GM18907 (cell line): ENCODE measurements around the gene CDC5L.
"Not testable (repeated sequence)": the region's sequence is repeated elsewhere in the genome, so short reads cannot be mapped to it uniquely, and the experiment has no call there.

Experiments
- ATAC-seq: cut with Tn5 transposase; IDR thresholded peaks from one replicate; pipeline ENCODE4 v1.9.1; 2021; ENCODE audit warnings: mild to moderate bottlenecking, moderate library complexity; ENCODE audit not compliant: unreplicated experiment

CDC5L gene

DNA sequence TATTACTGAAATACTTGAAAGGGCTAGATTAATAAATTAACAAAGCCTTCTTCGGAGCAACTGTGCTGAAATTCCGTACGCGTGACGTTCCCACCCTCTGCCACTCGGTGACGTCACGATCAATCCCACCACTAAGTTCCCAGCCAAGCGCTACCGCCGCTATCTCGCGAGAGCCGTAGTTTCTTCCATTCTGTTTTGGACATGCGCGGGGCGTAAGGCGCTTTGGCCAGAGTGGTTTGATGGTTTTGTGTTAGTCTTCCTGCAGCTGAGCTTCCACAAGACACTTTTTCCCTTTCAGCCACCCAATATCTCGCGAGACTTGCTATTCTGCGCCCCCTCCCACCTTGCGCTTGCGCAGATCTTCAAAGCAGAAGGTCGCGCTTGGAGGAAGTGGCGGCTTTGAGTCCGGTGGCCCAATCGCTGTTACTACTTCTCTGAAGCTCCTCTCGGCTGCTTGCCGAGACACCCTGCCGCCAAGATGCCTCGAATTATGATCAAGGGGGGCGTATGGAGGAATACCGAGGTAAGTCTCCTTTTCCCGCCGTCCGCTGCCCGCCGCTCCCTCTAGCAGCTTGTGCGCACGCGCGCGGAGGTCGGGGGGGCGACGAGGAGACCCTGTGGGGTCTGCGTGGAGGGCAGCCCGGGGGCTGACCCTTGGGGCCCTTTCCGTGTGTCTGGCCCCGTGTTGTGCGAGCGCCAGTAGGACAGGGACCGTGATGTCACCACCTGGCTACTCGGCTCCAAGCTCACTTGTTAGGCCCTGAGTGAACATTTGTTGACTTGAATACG lies at the start of gene CDC5L:
CDC5L (plus strand) TSS at position 361 of the 789 bp plus-strand sequence; CDS start at position 479, 118 bp downstream.
- peak; percentile 87 for ATAC-seq

DNA sequence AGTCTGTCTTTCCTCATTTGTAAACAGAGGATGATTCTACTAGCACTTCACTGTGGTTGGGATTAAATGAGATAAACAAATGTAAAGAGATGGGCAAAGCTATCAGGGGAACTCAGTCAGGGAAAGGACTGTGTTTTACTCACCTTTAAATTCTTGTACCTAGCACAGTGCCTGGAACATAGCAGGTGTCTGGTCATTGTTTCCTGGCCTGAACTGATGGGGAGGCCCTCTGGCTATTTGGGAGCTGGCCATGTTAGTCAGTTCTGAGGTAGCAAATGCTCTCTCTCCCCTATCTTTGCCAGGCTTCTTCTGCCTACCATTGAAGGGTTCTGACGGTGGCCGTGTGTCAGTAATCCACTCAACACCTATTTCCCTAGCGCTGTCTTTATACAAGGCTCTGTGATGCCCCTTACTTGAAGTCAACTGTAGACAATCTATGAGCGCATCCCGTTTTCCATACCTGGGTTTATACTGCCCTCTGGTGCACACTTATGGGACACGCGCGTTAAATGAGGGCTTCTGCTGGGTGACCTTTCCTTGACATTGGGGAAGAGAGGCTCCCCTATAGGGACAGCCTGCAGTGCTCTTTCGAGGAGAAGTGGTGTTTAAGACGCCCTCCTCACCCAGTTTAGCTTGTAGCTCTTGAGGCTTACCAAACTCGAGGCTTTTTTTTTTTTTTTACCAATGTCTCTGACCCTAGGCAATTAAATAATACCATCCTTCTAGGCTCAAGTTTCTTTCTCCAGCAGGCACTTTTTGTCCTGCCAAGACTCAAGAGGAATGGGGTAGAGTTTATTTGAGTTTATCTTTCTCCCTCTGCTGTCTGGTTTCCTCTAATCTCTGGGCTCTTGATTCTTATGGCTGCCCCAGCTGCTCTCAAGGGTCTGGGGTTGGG lies 49.0 kb upstream of the CDC5L start:
- ATAC-seq, result peak; percentile 61

DNA sequence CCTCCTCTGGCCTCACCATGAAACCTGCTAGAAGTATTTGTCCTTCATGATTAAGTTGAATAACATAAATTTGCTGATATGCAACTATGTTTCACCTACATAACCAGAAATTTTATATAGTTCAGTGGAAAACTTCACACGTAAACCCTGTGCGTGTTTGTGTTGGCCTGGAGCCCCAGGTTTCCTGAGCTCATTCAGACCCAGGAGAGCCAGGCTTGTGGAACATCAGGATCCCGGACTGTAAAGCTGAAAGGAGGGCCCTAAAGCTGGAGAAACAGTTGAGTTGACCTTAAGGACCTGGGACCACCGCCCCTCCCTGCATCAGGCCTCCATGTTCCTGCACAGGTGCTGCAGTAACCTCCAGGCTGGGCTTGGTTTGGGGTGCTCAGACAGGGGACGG lies 48.2 kb upstream of the CDC5L start:
- ATAC-seq, result no peak

DNA sequence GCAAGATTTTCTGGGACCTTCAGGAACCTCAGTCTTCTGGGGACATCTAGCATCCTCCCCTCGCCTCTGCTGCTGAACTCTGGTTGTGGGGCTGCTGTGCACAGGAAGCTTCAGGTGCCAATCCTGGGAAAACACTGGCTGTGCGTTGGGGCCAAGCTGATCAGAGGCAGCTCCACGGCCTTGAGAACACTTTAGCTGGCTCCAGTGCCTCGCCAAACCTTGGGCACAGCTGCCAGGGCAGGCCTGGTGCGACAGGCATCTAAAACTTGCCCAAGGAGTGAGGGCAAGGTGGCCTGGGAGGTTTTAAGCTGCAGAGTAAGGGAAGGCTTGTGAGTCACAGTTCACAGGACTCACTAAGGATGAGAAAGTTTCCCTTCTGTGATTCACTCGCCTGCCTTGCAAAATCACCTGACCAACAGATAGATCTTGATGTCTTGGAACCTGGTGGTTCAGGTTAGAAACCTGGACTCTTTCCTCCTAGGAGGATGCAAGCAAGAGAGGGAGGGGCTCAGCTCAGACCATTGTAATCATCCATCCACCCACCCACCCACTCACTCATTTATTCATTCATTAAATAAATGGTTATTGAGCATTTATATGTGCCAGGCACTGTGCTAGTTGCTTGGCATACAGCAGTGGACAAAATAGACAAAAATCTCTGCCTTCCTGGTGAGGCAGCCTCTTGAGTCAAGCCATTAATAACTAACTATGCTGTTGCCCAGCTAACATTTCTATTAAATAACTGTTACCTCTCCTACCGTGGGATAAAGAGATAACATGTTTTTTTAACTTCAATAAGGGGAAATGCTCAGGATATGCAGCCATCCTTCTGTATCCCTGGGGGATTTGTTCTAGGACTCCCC lies 47.5 kb upstream of the CDC5L start:
- no peak for ATAC-seq

DNA sequence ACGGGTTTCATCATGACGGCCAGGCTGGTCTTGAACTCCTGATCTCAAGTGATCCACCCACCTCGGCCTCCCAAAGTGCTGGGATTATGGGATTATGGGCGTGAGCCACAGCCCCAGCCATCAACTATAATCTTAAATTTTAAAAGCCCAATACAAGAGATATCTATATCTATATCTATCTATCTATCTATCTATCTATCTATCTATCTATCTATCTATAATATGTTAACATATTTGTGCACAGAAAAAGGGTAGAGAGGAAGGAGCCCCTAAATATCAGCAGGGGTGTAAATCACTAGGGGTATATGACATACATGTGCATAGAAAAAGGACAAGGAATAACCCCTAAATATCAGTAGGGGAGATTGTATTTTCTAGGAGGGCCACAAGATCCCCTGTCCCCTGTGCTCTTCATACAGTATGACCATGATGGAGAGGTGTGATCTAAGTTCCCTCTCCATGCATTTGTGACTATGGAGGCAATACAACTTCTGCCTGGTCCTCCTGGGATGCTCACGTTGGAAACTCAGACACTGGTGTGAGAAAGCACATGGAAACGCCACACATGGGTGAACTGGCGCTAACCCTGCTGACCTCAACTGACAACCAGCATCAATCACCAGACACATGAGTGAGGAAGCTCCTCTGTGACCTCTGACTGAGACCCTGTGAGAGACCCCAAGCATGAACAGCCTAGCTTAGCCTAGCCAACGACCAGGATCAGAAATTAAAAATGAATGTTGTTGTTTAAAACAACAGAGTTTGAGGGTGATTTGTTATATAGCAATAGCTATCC lies 46.2 kb upstream of the CDC5L start:
- no peak for ATAC-seq

DNA sequence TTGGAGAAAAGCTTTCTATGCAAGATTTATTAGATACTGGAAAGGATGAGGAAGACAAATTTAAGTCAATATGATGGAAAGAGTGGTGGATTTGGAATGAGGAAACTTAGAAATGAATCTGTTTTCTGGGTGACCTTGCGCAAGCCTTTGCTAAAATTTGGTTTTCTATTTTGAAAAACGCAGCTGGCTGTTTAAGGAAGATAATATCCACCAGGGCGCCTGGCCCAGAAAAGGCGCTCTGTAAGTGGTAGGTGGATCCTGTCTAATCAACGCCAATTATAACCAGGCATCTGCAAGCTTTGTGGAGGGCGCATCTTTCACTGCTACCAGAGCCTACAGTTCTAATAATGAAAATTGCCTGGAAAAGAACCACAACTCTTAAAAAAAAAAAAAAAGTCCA lies 45.5 kb upstream of the CDC5L start:
- ATAC-seq, result no peak

DNA sequence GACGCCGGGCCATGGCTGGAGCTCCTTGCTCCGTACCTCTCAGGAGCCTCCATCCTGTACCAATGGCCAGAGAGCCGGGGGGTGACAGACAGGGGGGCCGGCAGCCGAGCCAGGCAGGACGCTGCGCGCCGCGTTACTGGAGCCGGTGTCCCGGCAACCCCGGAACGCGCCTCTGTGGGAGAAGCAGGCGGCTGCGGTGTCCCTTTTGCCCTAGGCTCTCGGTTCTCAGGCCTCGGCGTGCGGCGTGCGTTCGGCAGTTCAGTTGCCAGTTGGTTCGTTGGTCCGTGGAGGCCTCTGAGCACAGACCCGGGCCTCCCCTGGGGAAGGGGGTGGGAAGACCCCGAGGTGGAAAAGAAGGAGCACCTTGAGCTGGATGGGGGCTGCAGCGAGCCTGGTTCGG lies 45.0 kb upstream of the CDC5L start, which contains the start of gene SPATS1:
SPATS1 (plus strand) TSS at position 162 of the 400 bp plus-strand sequence. CDS start 446 bp downstream, outside the sequence.
- no peak for ATAC-seq

DNA sequence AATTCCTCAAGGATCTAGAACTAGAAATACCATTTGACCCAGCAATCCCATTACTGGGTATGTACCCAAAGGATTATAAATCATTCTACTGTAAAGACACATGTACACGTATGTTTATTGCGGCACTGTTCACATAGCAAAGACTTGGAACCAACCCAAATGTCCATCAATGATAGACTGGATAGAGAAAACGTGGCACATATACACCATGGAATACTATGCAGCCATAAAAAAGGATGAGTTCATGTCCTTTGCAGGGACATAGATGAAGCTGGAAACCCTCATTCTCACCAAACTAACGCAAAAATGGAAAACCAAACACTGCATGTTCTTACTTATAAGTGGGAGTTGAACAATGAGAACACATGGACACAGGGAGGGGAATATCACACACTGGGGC lies 40.7 kb upstream of the CDC5L start:
- not testable (repeated sequence) for ATAC-seq

DNA sequence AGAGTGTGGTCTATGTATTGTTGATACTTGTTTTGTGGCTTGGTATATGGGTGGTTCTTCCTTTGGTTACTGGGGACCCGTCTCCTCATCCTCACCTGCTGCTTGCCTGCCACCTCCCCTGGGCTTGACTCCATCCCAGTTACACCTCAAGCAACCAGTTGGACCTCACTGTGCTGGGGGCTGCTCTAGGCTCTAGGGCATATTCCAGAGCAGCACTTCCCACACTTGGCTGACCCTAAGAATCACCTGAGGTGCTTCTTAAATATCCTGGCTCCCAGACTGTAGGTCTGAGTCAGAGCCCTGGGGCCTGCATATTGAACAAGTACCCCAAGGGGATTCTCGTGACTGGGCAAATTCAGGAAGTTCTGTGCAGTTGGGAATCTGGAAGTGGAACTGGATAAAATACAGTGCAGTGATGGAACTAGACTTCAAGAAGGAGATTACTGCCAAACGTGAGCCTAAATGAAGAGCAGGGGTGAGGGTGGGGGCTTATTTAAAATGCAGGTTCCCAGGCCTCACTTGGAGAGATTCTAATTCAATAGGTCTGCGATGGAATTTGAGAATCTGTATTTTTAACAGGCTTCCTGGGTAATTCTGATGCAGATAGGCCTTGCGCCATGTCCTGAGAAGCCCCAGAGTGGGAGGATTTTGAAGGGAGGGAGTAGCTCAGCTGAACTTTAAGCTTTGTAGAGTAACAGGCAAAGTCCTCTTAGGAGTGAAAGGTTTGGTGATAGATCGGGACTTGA lies 37.4 kb upstream of the CDC5L start:
- no peak for ATAC-seq

DNA sequence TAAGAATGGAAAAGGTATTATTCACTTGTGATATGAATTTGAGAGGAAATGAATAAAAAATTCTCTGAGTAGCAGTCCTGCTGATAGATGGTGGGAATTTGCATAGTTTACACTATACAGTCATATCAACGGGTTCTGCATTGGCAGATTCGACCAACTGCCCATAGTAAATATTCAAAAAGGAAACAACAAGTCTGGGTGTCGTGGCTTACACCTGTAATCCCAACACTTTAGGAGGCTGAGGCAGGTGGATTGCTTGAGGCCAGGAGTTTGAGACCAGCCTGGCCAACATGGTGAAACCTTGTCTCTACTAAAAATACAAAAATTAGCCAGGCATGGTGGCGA lies 36.9 kb upstream of the CDC5L start:
- ATAC-seq, result not testable (repeated sequence)

DNA sequence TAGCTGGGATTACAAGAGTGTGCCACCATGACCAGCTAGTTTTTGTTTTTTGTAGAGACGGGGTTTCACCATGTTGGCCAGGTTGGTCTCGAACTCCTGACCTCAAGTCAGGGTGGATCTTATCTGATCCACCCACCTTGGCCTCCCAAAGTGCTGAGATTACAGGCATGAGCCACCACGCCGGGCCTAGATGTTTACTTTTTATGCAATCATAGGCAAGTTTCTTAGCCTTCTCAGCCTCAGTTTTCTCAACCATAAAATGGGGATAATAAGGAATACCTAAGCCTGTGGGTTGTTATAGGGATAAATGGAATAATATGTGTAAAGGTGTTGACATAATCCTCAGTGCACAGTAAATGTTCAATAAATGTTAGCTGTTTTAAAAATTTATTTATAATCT lies 35.2 kb upstream of the CDC5L start:
- ATAC-seq, result no peak

DNA sequence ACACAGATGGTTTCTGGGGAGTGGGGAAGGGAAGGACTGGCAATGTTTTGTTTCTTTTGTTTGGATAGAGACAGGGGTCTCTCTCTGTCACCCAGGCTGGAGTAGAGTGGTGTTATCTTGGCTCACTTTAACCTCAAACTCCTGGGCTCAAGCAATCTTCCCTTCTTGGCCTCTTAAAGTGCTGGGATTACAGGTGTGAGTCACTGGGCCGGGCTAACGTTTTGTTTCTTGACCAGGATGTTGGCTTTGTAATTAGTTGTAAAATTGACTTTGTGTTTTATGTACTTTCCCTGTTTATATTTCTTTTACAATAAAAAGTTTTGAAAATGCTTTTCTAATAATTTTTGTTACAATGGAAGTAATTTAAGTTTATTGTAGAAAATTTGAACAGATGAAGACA lies 34.2 kb upstream of the CDC5L start:
- ATAC-seq, result no peak

DNA sequence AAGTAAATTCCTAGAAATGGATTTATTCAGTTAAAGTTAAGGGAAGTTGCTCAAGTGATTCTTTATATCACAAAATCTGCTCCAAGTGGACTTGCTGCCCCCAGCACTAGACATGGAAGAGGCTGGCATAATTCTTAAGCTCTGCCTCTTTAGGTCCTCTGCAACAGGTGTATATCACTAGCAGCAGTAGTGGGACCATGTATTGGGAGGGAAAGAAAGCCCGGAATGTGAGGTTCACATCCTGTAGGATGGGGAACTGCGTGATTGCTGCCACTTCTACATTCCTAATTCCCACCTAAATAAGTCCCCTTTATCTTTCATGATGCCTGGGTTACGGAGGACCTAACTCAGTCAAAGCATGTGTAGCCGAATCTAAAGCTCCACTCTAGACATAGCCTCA lies 31.9 kb upstream of the CDC5L start:
- no peak for ATAC-seq

DNA sequence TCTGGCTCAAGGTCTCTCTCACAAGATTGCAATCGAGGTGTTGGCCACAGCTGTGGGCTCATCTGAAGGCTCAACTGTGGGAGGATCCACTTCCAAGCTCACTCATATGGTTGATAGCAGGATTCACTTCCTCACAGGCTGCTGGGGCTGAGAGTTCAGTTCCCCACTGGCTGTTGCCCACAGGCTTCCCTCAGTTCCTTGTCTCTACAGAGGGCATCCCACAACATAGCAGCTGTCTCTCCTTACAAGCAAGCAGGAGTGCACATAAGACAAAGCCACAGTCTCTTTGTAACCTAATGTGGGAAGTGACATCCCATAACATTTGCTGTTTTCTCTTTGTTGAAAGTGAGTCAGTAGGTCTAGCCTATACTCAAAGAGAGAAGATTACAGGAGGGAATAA lies 31.0 kb upstream of the CDC5L start:
- ATAC-seq, result no peak

DNA sequence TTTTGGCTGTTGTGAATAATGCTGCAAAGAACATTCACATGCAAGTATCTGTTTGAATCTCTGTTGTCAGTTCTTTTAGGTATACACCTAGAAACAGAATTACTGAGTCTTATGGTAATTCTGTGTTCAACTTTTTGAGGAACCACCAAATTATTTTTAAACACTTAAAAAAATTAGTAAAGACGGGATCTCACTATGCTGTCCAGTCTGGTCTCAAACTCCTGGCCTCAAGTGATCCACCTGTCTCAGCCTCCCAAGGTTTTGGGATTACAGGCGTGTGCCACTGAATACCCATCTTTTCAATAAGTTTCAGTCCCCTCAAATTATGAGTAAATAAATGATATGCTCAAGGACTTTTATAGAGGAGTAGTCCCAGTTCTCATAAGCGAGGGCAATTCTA lies 27.5 kb upstream of the CDC5L start:
- ATAC-seq, result no peak

DNA sequence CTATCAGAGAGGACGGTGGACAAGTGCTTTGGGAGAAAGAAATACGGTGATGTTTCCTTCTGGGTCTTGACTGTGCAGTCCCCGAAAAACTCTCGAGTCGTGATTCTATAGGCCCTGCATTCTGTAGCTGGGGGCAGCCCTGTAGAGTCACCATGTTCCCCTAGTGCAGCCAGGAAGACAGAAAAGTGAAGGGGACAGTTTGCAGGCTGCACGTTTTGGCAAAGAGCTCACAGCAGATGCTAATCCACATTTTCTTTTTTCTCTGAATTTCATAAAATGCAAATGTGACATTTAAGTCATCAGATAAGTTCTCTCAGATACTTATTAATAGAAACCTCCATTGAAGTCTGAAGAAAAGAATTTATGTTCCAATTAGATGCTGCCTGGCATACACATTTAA lies 25.6 kb upstream of the CDC5L start:
- ATAC-seq, result no peak

DNA sequence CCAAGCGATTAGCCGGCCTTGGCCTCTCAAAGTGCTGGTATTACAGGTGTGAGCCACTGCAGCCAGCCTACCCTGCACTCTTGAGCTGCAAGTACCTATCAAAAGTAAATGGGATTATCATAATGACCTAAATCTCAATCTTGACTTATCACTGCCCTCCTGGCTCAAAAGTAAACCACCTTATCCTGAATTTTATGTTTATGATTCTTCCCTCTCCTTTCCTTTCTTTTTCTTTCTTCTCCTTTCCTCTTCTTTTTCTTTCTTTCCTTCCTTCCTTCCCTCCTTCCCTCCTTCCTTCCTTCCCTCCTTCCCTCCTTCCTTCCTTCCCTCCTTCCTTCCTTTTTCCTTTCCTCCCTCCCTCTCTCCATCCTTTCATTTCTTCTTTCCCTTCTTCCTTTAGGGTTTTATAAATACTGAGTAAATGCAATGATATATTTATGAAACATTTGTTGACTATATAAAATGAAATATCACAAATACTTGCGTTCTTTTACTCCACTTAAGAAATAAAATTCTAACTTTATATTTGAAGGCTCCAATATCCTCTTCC lies 24.1 kb upstream of the CDC5L start:
- no peak for ATAC-seq

DNA sequence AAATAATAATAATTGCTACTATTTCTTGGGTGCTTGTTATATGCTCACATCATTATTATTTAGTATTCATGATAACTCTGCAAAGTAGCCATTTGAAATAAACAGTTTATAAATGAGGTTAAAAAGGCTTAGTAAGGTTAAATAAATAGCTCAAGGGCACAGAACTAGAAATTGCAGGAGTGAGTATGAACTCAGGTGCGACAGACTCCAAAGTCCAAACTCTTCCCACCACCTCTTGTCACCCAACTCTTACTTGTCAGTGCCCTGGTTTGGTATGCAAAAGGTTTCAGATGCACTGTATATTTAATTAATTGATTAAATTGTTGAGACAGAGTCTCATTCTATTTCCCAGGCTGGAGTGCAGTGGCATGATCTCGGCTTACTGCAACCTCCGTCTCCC lies 20.7 kb upstream of the CDC5L start:
- ATAC-seq, result no peak

DNA sequence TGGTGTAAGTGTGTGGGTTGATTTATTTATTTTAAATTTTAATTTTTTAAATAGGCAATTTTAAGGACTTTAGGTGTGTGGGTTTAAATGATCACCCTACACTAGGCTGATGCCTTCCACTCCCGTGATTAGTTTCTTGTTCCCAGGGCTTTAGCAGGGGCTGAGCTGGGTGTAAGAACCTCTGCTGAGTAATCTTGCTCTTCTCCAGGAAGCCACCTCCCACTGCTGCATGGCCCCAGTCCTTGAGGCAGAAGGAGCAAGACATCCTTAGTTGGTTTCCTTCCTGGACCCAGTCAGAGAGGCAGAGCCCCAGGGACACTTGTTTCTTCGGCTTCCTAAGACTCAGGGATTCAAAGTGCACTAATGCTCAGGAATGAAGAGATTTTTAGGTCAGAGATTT lies 19.8 kb upstream of the CDC5L start:
- ATAC-seq, result no peak
